GM21381 (cell line): ENCODE measurements around the gene ID3.

Source experiments
- ATAC-seq: cut with Tn5 transposase; IDR thresholded peaks from one replicate; pipeline ENCODE4 v1.9.1; 2021; ENCODE audit warnings: mild to moderate bottlenecking, moderate library complexity; ENCODE audit not compliant: unreplicated experiment

Gene ID3

GRCh38 chr1:23566304-23566703 lies 7.0 kb upstream of the ID3 start:
- no peak for ATAC-seq

GRCh38 chr1:23565776-23566175 lies 6.5 kb upstream of the ID3 start:
- no peak for ATAC-seq

DNA sequence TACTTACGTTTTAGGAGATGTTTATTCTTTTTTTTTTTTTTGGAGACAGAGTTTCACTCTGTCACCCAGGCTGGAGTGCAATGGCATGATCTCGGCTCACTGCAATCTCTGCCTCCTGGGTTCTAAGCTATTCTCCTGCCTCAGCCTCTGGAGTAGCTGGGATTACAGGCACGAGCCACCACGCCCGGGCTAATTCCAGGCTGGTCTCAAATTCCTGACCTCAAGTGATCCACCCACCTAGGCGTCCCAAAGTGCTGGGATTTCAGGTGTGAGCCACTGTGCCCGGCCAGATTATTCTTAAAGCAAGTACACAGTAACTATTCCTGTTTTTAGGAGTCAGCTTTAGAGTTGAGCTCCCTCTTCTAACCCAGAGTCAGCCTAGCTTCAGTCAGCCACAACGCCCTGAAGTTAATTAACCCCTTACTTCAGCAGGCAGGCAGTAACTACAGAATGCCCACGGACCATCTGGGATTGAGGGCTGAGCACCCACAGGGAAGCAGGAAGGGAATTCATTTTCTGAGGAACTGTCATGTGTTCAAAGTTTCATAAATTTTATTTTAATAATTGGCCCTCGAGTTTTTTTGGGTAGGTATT lies 5.3 kb upstream of the ID3 start:
- no peak for ATAC-seq

GRCh38 chr1:23563755-23564374 lies 4.6 kb upstream of the ID3 start:
- no peak for ATAC-seq

DNA sequence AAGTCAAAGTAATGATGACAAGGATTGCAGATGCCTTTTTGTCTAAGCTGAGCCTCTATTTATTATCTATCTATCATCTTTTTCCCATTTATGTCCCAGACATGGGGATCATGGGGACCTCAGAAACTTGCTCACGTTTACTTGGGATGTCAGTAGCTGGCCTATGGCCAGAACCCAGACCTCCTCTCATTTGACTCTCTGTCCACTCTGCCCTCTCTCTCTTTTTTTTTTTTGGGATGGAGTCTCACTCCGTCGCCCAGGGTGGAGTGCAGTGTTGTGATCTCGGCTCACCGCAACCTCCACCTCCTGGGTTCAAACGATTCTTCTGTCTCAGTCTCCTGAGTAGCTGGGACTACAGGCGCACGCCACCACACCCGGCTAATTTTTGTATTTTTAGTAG lies 3.7 kb upstream of the ID3 start:
- no peak for ATAC-seq

DNA sequence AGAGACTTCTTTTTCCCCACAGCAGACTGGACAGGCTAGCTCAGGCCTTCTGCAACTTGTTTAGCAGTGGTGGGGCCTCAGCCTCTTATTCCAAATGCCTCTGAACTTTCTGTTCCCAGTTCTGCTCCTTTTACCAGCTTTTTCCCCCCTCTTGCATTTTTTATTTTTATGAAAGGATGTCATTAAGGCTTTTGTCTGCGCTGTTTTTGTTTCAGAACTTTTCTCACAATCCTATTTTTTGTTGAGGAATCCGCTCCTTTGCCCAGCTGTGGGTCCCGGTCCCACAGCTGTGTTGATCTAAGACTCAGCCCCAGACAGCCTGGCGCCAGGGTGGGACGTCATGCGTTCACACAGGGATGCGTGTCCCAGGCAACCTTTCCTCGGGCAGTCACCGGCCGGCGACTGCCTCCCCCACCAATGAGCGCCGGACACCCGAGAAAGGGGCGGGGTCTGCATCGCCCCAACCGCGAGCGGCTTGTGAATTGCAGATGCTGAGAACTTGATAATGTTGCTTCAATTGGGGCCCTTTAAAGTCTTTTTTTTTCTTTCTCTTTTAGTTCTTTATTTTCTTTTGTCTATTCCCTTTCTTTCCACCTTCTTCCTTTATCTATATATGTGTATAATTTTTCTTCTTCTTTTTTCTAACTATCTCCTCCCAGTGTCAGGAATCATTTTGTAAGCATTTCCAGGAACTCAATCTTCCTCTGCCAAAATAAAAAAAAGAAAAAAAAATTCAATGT lies 3.0 kb upstream of the ID3 start:
- ATAC-seq: no peak

DNA sequence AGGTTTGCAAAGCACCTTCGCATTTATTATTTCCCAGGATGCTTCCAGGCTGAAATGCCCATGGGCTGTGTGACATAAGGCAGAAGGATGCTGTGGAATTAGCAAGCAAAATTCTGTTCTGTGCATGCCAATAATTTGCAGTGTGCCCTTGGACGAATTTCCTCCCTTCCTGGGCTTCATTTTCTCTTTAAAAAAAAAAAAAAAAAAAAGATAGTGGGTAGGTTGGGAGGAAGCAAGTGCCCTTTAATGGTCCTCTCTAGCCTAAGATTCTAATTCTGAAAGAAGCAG lies 2.5 kb upstream of the ID3 start:
- ATAC-seq: no peak

GRCh38 chr1:23561076-23561812 lies 1.9 kb upstream of the ID3 start:
- no peak for ATAC-seq

DNA sequence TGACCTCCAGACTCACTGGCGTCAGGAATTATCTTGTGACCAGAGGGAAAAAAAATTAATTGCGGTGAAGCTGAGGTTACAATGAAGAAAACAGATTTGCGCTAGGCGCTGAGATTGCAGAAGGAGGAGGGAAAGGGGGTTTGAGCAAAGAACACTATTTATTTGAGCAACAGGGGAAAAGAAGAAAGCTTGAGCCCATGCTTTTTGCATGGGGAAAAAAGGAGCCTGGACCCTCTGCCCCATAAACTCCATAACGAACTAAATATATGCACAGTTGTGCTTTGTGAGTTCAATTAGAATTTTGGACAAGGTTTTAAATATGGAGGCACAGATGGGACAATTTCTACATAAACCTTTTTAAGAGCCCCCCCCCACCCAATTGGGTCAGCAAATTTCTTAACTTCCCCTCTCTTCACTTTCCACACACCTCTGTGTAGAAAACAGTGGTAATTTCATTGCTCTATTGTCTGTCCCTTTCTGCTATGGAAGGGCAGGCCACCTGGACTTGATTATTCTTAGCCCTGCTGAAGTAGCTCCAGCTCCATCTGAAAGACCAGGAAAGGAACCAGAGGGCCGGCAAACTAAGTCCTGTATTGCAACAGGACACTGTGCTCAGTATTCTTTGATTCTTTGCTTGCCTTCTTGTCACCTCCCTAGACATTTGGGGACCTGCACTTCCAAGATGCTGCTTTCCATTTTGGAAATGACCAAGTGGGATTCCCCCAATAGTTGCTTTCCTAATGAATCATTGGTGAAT lies 862 bp upstream of the ID3 start:
- ATAC-seq: no peak

DNA sequence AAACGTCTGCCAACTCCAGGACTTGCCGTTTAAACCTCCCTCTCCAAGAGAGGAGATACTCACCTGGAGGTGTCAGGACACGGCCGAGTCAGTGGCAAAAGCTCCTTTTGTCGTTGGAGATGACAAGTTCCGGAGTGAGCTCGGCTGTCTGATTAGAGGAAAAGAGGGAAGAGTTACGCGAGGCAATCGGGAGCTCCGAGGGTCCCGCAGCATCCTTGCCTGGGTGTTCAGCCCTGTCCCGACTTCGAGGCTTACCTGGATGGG lies 497 bp downstream of the ID3 start:
- ATAC-seq: no peak

GRCh38 chr1:23558140-23558871 lies 995 bp downstream of the ID3 start:
- no peak for ATAC-seq

DNA sequence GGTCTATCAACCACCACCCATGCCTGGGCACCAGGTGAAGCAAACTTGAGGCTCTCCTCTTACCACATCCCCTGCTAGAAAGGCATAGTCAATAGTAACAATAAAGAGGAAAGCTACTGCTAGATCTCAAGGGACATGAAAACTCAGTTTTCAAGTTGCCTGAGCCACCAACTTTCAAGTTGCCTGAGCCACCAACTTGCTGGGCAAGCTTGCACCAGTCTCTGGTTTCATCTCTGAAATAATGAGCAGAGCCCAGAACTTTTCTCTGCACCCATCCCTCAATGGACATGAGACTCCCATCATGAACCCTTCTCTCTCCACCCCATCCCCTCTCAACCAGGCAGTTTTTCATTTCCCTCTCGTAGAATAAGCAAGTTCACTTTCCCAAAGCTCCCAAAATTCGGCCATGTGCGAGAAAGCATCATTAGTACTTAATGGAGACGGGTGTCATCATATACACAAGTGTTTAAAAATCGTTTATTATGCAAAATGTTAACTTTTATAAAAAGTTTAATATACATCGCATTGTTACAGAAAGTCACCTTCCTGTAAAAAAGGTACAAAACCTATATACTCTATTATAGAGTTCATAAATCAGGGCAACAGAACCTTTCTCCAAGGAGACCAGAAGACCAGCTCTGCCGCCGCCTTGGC lies 1.7 kb downstream of the ID3 start:
- ATAC-seq: no peak

DNA sequence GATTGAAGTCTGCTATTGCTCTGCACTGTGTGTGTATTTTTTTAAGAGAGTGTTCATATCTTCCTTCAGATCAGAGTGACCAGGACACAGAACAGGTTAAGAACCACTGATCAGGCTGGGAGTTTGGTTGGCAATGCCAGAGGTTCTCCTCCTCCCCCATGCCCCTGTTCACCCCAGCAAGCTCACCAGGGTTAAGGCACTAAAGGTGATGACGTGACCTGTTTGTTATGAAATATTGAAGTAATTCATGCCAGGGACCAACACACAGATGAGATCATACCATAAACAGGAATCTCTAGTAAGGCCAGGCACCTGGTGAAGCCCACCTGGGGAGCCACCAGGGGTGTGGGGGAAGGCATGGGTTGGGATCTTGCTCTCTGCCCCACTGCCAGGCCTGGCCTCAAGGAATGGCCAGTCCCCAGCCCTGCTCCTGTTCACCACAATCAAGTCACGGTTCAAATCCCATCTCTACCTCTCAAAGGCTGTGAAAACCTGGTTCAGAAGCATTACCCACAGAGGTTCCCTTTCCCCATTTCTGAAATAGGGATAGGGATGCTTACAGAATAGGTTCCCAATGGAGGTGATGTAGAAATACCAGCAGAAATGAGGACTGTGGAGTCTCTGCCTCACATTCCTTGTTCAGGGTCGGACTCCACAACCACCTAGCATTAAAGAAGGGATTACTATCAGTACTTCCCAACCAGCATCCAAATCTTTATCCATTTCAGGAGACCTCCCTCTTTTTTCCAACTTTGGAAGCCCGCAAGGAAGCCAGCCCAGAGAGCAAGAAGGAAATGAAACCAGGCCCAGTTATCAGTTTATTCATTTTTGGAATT lies 2.4 kb downstream of the ID3 start:
- ATAC-seq: no peak

- ATAC-seq: no peak
These were observed 3.2 kb downstream of the ID3 start for GRCh38 chr1:23555986-23556634.

DNA sequence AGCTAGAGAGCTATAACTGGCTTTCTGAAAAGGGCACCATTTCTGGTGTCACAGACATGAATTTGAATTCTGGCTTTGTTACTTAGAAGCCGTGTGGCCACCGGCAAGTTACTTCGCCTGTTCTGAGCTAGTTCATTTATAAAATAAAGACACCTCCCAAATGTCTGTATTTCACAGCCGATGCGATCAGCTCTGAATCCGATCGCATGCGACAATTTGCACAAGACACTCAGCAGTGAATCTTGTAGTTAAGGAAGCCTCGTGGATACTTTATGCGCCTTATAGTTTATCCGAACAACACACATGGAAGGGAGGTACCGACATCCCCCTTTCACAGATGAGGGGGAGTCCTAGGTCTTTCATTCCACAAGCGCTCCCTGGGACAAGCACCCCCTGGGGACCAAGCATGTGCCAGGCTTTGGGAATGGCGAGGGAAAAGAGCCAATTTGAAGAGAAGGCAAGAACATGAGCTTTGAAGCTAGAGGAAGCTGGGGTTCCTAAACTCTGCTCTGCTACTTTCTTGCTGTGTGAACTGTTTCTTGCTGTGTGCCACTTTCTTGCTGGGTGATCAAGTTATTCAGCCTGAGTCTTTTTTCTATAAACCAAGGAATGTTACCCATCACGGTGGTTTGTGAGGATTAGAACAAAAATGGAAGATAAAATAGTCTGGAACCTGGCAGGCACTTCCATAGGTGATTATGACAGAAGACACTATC lies 3.9 kb downstream of the ID3 start:
- ATAC-seq: peak; percentile 1

DNA sequence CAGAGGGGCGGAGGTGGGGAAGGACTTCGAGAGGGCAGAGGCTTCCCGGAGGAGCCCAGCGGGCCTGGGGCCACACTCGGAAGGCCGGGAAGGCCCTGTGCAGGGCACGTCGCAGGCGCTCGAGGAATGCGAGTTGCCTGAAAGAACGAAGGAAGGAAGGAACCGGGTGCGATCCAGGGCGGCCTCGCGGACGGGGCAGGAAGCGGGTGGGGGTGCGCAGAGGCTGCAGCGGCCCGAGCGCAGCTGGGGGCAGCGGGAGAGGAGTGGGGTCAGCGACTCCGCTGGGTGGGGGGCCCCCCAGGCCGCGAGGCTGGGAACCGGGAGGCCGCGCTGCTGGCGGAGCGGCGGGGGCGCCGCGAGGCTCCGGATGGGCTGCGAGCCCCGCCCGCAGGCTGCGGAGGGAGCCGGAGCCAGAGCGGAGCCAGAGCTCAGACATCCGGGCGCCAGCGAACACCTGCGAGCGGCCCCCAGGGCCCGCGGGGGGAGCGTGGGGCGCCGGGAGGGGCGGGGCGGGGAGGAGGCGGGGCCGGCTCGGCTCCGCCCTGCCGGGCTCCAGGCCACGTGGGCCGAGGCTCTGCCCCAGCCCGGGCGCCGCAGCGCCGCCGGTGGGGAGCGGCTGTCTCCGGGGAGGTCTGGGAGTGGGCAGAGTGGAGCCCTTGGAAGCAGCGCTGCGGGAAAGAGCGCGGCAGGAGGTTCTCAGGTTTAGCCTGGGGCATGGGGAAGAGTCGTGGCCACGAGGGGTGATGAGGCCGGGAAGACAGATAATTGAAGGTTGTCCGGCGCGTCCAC lies 4.6 kb downstream of the ID3 start:
- ATAC-seq: peak; percentile 48

DNA sequence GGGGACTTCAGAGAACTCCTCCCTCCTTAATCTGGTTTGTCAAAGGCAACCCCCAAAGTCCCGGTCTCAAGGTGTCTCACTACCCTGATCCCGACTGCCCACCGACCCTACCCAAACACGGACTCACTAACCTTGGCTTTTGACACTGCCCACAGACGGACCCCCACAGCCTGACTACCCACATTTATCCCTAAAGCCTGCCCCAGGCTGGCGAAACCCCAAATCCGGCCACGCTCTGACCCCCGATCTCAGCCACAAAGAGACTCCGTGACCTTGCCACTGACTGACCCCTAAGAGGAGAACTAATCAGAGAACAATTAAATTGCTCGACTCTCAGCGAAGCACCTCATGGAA lies 5.2 kb downstream of the ID3 start:
- no peak for ATAC-seq
